Measurements from ENCODE around the gene CRISP3. TPM values are rescaled to one million over a fixed set of nuclear protein-coding genes. Genes with fewer than 3 reads are reported as not detected.

Gene CRISP3
- not detected in 2 replicates for total RNA-seq

GRCh38 chr6:49744259-49744658, at the start of gene CRISP3:
CRISP3 (minus strand) TSS chr6:49744388; CDS start chr6:49744367, 21 bp downstream.

DNA sequence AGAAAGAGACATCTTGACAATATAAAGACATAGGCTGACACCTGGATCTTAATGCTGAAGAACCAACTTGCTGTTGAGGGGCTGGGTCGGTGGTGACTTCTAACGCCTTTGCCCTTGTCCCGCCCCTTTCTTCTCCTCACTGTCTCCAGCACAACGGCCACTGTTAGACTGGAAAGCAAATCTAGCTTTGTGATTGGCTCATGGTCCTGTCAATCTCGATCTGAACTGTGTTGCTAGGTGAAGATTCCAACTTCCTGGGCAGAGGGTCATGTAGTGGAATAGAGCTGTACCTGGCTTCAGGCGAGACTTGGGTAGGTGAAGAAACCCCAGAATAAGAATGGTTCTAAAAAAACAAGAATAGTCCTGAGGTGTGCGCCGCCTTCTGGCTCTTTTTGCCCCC, 43.0 kb upstream of the CRISP3 start, which contains the start of gene PGK2:
PGK2 (minus strand) TSS at position 110 of the 400 bp plus-strand sequence; CDS start at position 12, 98 bp downstream.

GRCh38 chr6:49713346-49713745, 30.8 kb downstream of the CRISP3 start, which contains the start of gene CRISP2:
CRISP2 (minus strand) TSS chr6:49713543; CDS start chr6:49709196, 4,347 bp downstream.

Other genes with a start within 250 kb of the CRISP3 start
- gene GLYATL3, start 244.5 kb downstream of the CRISP3 start, total RNA-seq, result not detected in 2 replicates
- 55.3 and 59.4 TPM in 2 replicates for gene C6orf141, start 193.7 kb downstream of the CRISP3 start, total RNA-seq
- not detected in 2 replicates for gene RHAG, start 107.5 kb downstream of the CRISP3 start, total RNA-seq
- gene CRISP2, start 30.8 kb downstream of the CRISP3 start, total RNA-seq, result not detected in 2 replicates
- not detected in 2 replicates for gene PGK2, start 42.9 kb upstream of the CRISP3 start, total RNA-seq
- gene CRISP1, start 122.1 kb upstream of the CRISP3 start, total RNA-seq, result not detected in 2 replicates
- not detected in 2 replicates for gene DEFB114, start 219.8 kb upstream of the CRISP3 start, total RNA-seq
- gene DEFB113, start 225.2 kb upstream of the CRISP3 start, total RNA-seq, result not detected in 2 replicates

Measured in uterine smooth muscle cell (primary cell).